ENCODE results near the gene HOXA7.

DNA sequence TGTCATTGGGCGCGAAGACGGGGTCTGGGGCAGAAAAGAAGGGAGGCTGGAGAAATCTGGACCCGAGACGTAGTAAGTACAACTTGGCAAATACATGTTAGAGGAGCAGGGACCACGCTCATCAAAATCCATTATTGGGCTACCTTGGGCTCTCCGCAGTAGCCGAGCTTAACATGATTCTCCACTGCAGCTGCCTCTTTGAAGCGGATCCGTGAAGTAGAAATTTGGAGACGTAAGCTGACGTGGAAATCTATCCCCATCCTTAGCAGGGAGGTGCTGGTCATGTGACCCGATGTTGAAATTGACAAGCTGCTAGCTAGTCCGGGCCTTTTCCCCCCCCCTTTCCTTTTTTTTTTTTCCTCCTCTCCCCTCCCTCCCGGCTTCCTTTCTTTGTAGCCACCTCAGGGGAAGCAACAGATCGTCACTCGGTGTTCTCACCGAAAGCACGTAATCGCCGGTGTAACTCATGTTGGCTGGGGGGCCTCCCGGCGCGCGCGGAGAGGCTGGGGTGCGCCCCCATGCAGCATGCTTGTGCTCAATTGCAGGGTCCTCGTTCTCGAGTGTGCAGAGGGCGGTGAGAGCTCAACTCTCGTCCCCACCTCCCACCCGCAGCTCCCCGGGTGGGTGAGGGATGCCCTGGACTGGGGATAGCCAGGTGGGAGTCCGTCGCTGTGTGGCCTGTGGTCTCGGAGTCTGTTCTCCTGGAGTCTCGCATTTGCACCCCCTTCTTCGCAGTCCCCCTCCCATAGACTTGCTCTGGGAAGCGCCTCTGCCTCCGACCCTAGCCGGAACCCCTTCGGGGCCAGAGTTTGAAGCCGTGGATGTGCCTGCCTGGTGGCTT is 28.8 kb upstream of the HOXA7 start, which contains the start of gene HOXA11:
- no peak for TF ChIP-seq GTF2F1 (IDR thresholded peaks at IDR 0.05; ENCODE audit: borderline replicate concordance, low read depth, low read length)
- no peak for TF ChIP-seq POU5F1 (IDR thresholded peaks at IDR 0.05; ENCODE audit: low read depth, low read length)
- no peak for TF ChIP-seq SRF (IDR thresholded peaks at IDR 0.05; ENCODE audit: low read depth, low read length)

Measured in H1 (cell line).